ENCODE data around the gene SP8. TPM values are rescaled to one million over a fixed set of nuclear protein-coding genes. Genes with fewer than 3 reads are reported as not detected.

Gene SP8
- polyA plus RNA-seq, 3 donors: not detected

GRCh38 chr7:20754001-20754400 is 32.7 kb downstream of the SP8 start:
- Histone ChIP-seq H4K20me1 (ENCODE audit: insufficient read depth, low read length) (no peaks in the 10 kb centered on the region), H3K27ac (ENCODE audit: low read depth in 1 of 2, low read length in 2 of 2) (no peak overlapping the region), H3K9me3 (replicated peaks in 1 of 2; ENCODE audit: control insufficient read depth in 1 of 2, insufficient read depth in 1 of 2, low read length in 2 of 2) (no peaks in the 10 kb centered on the region), H2AFZ (ENCODE audit: insufficient read depth, low read depth, low read length, poor library complexity, severe bottlenecking) (no peak overlapping the region), H3K4me3 (replicated peaks in 1 of 3; ENCODE audit: low read depth in 2 of 3, low read length in 3 of 3) (no peak overlapping the region), H3K4me1 (ENCODE audit: control insufficient read depth in 1 of 2, insufficient read depth in 2 of 2, low read length in 2 of 2) (no peaks in the 10 kb centered on the region), H3K4me2 (replicated peaks; ENCODE audit: extremely low read depth, low read length, poor library complexity, severe bottlenecking) (no peak overlapping the region), H3K9ac (ENCODE audit: insufficient read depth, low read length, poor library complexity, severe bottlenecking) (no peak overlapping the region), H3K27me3 (ENCODE audit: control insufficient read depth in 2 of 2, insufficient read depth in 2 of 2, low read length in 2 of 2) (no peaks in the 10 kb centered on the region), H3K79me2 (ENCODE audit: insufficient read depth, low read length) (no peaks in the 10 kb centered on the region), H3K36me3 (replicated peaks in 1 of 2; ENCODE audit: control insufficient read depth in 1 of 2, insufficient read depth in 2 of 2, low read length in 2 of 2) (no peaks in the 10 kb centered on the region)
- Mint-ChIP-seq H3K4me3 (no peak overlapping the region), H3K36me3 (no peaks in the 10 kb centered on the region), H3K9me3 (peaks cover 0 to 2% (median 0%) of the 10 kb centered on the region in 7 donors), H3K27me3 (ENCODE audit: low read depth in 3 of 3) (peaks cover 0 to 5% (median 3%) of the 10 kb centered on the region in 3 donors), H3K4me1 (no peaks in the 10 kb centered on the region), H3K27ac (no peak overlapping the region)
- intact Hi-C loops (cut with micrococcal nuclease): no loop called here
- DNase-seq: no peak
- no peak for TF ChIP-seq CTCF (IDR thresholded peaks at IDR 0.05)
- WGBS (ENCODE audit: insufficient coverage): no CpG with 5 or more reads among the region's 1 CpG

- Mint-ChIP-seq H3K4me1 (no peaks in the 10 kb centered on the region), H3K36me3 (no peaks in the 10 kb centered on the region), H3K4me3 (no peak overlapping the region), H3K27me3 (ENCODE audit: low read depth in 3 of 3) (peaks cover 1 to 4% (median 3%) of the 10 kb centered on the region in 3 donors), H3K27ac (no peak overlapping the region), H3K9me3 (peaks cover 0 to 4% (median 0%) of the 10 kb centered on the region in 7 donors)
- H3K27me3 ChIP-seq (ENCODE audit: control insufficient read depth in 2 of 2, insufficient read depth in 2 of 2, low read length in 2 of 2): no peaks in the 10 kb centered on the region
- intact Hi-C loops (cut with micrococcal nuclease): no loop called here
- no peak overlapping the region for H3K4me2 ChIP-seq (replicated peaks; ENCODE audit: extremely low read depth, low read length, poor library complexity, severe bottlenecking)
- WGBS (ENCODE audit: insufficient coverage): 100% methylated on average over 1 of the region's 1 CpG
- H3K9ac ChIP-seq (ENCODE audit: insufficient read depth, low read length, poor library complexity, severe bottlenecking): no peak overlapping the region
- TF ChIP-seq CTCF (IDR thresholded peaks at IDR 0.05): no peak
- no peaks in the 10 kb centered on the region for H4K20me1 ChIP-seq (ENCODE audit: insufficient read depth, low read length)
- DNase-seq: no peak
- no peaks in the 10 kb centered on the region for H3K79me2 ChIP-seq (ENCODE audit: insufficient read depth, low read length)
- H3K36me3 ChIP-seq (replicated peaks in 1 of 2; ENCODE audit: control insufficient read depth in 1 of 2, insufficient read depth in 2 of 2, low read length in 2 of 2): no peaks in the 10 kb centered on the region
- H2AFZ ChIP-seq (ENCODE audit: insufficient read depth, low read depth, low read length, poor library complexity, severe bottlenecking): no peak overlapping the region
- H3K4me3 ChIP-seq (replicated peaks in 1 of 3; ENCODE audit: low read depth in 2 of 3, low read length in 3 of 3): no peak overlapping the region
- H3K27ac ChIP-seq (ENCODE audit: low read depth in 1 of 2, low read length in 2 of 2): no peak overlapping the region
- H3K9me3 ChIP-seq (replicated peaks in 1 of 2; ENCODE audit: control insufficient read depth in 1 of 2, insufficient read depth in 1 of 2, low read length in 2 of 2): no peaks in the 10 kb centered on the region
- H3K4me1 ChIP-seq (ENCODE audit: control insufficient read depth in 1 of 2, insufficient read depth in 2 of 2, low read length in 2 of 2): no peaks in the 10 kb centered on the region
Observed at GRCh38 chr7:20749906-20750305, 36.8 kb downstream of the SP8 start.
